ENCODE results near the gene EFNA5.
A peak's percentile ranks its signal among the peaks of the same experiment; 100 is the strongest.

EFNA5 gene

GRCh38 chr5:107601076-107601475 is 69.7 kb downstream of the EFNA5 start:
- DNase-seq: no peak

- no peak for DNase-seq
Measured at GRCh38 chr5:107598958-107599357, 71.8 kb downstream of the EFNA5 start.

DNA sequence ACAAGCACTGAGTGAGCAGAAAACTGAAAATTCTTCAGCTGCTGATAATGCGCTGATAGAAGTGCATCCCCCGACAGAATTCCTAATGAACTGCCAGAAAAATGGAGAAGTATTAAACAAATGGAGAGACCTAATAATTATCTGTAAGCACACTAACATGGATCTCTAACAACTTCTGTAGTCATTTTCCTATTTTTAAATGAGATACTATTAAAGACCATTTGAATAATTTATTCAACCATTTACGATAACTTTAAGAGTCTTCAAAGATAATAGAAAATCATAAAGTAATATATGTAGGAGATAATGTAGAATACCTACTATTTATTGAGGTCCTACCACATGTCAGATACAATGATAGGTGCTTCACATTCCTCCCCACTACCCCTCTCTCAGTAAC is 72.9 kb downstream of the EFNA5 start:
- DNase-seq: no peak

- DNase-seq: no peak
Measured at GRCh38 chr5:107597247-107597646, 73.5 kb downstream of the EFNA5 start.

- DNase-seq: no peak
Measured at GRCh38 chr5:107594253-107595045, 76.3 kb downstream of the EFNA5 start.

GRCh38 chr5:107593009-107593408 is 77.7 kb downstream of the EFNA5 start:
- no peak for DNase-seq

GRCh38 chr5:107592515-107592914 is 78.2 kb downstream of the EFNA5 start:
- no peak for DNase-seq

DNA sequence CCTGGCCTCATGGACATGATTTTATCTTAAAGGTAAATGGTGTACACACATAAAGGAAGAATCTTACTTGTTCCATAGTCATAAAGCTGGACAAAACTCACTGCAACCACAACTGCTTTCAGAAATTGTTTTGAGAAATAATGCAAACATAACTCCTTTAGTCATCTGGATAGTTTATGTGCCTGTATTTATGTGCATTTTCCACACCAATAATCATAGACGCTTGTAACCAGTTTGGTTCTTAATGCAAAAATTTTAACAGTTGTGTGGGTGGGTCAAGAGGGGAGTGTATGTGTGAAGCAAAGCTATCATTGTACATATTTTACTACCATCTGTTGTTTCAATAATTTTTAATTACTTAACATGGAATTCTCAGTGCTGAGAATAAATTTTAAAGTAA is 80.1 kb downstream of the EFNA5 start:
- DNase-seq: no peak

DNA sequence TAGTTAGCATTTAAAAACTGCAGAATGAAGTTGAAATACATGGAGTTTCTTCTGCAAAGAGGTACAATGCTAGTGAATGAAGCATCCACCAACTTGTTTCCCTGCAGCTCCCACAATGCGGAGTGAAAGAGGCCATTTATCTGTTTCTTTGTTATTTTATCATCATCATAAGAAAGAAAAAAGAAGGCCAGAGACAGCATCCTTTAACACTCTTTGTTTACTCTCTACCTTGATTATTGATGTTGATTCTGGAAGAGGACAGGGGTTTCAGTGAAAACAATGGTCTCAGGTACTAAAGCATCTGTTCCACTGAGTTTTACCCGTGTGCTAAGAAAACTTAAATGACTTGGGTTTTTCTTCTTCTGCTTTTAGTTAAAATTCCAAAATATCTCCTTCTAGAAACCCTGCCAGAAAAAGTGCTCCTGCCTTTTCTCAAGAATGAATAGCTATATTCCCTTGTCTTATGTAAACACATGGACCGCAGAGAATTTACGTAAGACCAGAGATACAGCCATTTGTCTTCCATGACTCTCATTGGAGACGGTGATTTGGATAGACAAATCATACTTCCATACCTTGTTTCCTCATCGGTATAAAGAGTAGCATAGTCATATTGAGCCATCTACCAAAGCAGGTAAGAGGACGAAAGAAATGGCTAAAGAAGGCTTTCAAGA is 81.1 kb downstream of the EFNA5 start:
- DNase-seq: no peak

DNA sequence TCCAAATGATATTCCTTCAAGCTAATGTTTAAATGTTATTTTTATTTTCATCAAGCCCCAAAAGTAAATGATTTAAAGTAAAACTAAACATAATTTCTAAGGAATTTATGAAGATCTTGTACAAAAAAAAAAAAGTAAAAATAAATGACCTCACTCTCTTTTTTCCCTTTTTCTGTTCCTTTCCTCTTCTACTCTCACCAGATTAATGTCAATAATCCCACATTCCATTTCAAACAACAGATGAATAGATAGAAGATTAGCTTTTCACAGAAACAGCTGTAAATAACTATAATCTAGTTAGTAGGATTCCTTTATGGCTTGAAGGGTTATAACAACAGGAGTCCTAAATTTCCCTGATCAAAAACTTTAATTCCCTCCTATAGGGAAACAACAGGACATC is 88.1 kb downstream of the EFNA5 start:
- DNase-seq: no peak

GRCh38 chr5:107580889-107581820 is 89.6 kb downstream of the EFNA5 start:
- no peak for DNase-seq

GRCh38 chr5:107578051-107578635 is 92.6 kb downstream of the EFNA5 start:
- DNase-seq: no peak

DNA sequence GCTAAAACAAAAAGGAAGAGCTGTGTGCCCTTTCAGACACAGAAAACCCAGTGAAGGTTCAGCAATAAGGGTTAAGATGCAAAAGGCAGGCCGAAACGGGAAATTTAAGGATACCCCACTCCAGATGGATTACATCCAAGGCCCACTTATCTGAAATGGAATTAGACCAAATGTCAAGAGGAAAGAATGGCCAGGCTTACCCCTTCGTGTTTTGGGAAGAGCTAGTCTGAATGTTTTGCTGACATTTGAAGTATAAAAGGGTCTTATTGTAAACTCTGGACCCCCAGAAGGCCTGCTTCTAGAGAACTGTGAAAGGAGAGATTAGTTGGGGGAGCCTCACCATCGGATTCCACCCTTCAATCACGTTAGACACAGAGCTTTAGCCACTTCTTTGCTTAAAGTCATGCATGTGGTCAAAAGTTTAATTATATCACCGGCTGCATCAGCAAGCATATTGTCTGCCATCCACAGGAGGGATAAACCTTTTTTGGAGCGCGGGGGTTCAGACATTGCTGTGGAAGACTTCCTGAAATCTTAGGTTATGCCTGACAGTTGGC is 93.3 kb downstream of the EFNA5 start:
- DNase-seq: no peak

GRCh38 chr5:107576736-107577393 is 93.9 kb downstream of the EFNA5 start:
- no peak for DNase-seq

- no peak for DNase-seq
Measured at GRCh38 chr5:107576155-107576554, 94.6 kb downstream of the EFNA5 start.

- no peak for DNase-seq
Measured at GRCh38 chr5:107574287-107574686, 96.5 kb downstream of the EFNA5 start.

DNA sequence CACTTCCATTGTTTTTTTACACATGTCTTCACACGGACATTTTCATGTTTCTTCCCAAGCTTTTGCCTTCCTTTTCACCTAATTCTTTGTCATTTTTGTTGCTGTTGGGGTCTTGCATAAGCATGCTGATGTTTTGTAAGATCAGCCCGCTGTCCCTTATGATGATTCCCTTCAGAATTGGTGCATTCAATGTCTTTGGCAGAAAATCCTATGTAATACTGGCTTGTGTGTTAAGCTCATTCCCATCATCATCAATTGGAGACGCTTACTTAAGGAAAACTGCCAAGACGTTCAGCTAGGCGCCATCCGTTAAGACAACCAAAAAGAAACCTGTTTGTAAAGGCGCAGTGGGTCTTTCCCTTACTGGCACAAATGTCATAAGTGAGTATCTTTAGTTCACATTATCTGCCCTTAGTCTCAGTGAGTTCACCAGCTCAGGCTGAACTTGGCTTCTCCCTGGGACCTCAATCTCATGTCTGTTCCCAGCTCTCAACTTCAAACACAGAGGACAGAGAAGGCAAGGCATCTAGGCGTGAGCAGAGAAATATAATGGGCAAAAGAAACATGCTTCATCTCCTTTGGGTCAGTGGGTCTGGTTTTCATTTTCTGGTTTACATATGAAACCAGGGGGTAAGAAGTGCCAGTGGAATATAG is 97.9 kb downstream of the EFNA5 start:
- no peak for DNase-seq

GRCh38 chr5:107571621-107572536 is 98.9 kb downstream of the EFNA5 start:
- DNase-seq: peak; percentile 93

GRCh38 chr5:107570805-107571531 is 99.8 kb downstream of the EFNA5 start:
- DNase-seq: no peak

- DNase-seq: no peak
Measured at GRCh38 chr5:107570181-107570580, 100.6 kb downstream of the EFNA5 start.
